ENCODE measurements around the gene KIAA0232.
"Not testable (repeated sequence)": the region's sequence is repeated elsewhere in the genome, so short reads cannot be mapped to it uniquely, and the experiment has no call there.

The KIAA0232 gene

DNA sequence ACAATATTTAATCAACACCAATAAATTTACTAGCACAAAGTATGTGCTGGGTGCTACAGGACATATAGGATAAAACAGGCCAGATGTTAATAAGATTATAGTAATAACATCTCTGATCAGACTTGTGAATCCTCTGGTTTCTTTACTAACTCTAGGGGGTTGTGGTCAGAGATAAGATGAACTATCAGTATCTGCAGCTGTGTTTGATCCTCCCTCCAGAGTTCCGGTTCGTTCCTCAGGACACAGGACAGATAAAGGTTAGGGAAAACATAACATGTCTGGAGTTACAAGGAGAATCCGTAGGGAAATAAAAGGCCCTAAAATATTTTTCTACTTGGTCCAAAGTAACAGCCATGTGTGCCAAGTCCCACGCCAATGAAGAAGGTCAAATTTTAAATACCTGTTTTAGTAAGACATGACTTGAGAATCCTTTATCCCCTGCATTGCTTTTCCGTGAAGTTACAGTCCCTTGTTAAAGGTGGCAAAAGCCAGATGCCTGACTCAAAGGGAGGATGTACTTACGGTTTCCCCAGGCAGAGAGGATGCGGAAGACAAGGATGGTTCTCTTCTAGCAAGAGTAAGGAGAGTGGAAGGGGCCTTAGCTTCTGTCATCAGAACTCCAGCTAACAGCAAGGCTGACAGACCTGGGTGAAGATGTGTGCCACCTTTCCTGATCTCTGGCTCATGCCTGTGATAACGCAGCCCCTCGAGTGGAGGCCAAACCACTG, 44.4 kb downstream of the KIAA0232 start:
- H3K9me3 ChIP-seq: no peaks in the 10 kb centered on the region
- no peak overlapping the region for H3K4me3 ChIP-seq
- no peaks in the 10 kb centered on the region for H3K27me3 ChIP-seq
- peaks cover 0 to 42% (median 26%) of the 10 kb centered on the region in 3 donors for H3K36me3 ChIP-seq
- no peak overlapping the region for H3K27ac ChIP-seq
- TF ChIP-seq, protein P1, sequence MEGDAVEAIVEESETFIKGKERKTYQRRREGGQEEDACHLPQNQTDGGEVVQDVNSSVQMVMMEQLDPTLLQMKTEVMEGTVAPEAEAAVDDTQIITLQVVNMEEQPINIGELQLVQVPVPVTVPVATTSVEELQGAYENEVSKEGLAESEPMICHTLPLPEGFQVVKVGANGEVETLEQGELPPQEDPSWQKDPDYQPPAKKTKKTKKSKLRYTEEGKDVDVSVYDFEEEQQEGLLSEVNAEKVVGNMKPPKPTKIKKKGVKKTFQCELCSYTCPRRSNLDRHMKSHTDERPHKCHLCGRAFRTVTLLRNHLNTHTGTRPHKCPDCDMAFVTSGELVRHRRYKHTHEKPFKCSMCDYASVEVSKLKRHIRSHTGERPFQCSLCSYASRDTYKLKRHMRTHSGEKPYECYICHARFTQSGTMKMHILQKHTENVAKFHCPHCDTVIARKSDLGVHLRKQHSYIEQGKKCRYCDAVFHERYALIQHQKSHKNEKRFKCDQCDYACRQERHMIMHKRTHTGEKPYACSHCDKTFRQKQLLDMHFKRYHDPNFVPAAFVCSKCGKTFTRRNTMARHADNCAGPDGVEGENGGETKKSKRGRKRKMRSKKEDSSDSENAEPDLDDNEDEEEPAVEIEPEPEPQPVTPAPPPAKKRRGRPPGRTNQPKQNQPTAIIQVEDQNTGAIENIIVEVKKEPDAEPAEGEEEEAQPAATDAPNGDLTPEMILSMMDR (IDR thresholded peaks at IDR 0.05): no peak
- H3K4me1 ChIP-seq: peaks cover 0 to 46% (median 10%) of the 10 kb centered on the region in 4 donors
- DNase-seq: no peak
- intact Hi-C loops (cut with DNase I; ENCODE audit: low total_unique reads): no loop called here

DNA sequence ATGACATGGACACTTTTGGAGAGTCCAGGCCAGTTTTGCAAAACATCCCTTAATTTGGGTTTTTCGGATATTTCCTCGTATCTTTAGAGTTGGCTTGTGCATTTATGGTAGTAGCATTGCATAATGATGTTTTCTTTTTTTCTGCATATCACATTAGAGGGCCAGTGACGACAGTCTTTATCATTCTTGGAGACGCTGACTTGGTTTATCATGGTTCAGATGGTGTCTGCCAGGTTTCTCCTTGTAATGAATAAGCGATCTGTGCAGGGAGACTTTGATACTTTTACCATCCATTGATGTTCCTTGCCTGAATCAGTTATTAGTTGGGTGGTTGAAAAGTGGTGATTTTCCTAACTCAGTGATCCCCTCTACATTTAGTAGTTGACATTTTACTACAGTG, 46.6 kb downstream of the KIAA0232 start:
- Histone ChIP-seq H3K27ac (no peak overlapping the region), H3K4me3 (no peak overlapping the region), H3K27me3 (no peaks in the 10 kb centered on the region), H3K4me1 (peaks cover 0 to 39% (median 10%) of the 10 kb centered on the region in 4 donors), H3K9me3 (no peaks in the 10 kb centered on the region), H3K36me3 (peaks cover 0 to 42% (median 25%) of the 10 kb centered on the region in 3 donors)
- intact Hi-C loops (cut with DNase I; ENCODE audit: low total_unique reads): no loop called here
- TF ChIP-seq, protein P1 (IDR thresholded peaks at IDR 0.05): no peak
- DNase-seq: no peak

DNA sequence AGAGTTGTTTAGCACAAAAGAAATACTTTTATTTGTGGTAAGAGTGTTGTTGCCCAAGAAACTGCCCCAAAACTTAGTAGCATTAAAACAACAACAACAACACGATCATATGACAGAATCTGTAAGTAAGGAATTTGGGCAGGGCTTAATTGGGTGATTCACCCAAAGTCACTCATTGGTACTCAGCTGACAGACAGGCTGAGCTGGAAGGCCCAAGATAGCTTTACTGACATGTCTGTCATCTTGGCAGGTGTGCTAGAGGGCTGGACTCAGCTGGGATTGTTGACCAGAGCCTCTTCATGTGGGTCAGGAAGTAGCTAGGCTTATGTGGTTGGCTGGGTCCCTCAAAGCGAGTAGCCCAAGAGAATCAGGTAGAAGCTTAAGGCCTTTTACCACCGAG, 52.3 kb downstream of the KIAA0232 start:
- H3K36me3 ChIP-seq: peaks cover 0 to 21% (median 10%) of the 10 kb centered on the region in 3 donors
- intact Hi-C loops (cut with DNase I; ENCODE audit: low total_unique reads): no loop called here
- TF ChIP-seq, protein P1 (IDR thresholded peaks at IDR 0.05): no peak
- H3K27ac ChIP-seq: no peak overlapping the region
- no peaks in the 10 kb centered on the region for H3K9me3 ChIP-seq
- DNase-seq: no peak
- H3K4me3 ChIP-seq: no peak overlapping the region
- no peaks in the 10 kb centered on the region for H3K27me3 ChIP-seq
- peaks cover 0 to 19% (median 8%) of the 10 kb centered on the region in 4 donors for H3K4me1 ChIP-seq

DNA sequence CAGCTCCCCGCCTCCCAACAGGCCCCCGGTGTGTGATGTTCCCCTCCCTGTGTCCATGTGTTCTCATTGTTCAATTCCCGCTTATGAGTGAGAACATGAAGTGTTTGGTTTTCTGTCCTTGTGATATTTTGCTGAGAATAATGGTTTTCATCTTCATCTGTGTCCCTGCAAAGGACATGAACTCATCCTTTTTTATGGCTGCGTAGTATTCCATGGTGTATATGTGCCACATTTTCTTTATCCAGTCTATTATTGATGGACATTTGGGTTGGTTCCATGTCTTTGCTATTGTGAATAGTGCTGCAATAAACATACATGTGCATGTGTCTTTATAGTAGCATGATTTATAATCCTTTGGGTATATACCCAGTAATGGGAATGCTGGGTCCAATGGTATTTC, 53.1 kb downstream of the KIAA0232 start:
- H3K27me3 ChIP-seq; intact Hi-C loops (cut with DNase I; ENCODE audit: low total_unique reads); DNase-seq; H3K4me3 ChIP-seq; H3K27ac ChIP-seq; H3K9me3 ChIP-seq: not testable (repeated sequence)
- Histone ChIP-seq H3K4me1 (peaks cover 0 to 27% (median 16%) of the 10 kb centered on the region in 4 donors), H3K36me3 (peaks cover 0 to 21% (median 10%) of the 10 kb centered on the region in 3 donors)

DNA sequence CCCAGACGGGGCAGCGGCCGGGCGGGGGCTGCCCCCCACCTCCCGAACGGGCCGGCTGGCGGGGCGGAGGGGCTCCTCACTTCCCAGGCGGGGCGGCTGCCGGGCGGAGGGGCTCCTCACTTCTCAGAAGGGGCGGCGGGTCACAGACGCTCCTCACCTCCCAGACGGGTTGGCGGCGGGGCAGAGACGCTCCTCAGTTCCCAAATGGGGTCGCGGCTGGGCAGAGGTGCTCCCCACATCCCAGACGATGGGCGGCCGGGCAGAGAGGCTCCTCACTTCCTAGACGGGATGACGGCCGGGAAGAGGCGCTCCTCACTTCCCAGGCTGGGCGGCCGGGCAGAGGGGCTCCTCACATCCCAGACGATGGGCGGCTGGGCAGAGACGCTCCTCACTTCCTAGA, 54.6 kb downstream of the KIAA0232 start:
- H3K27ac ChIP-seq; H3K9me3 ChIP-seq; H3K36me3 ChIP-seq; H3K27me3 ChIP-seq; intact Hi-C loops (cut with DNase I; ENCODE audit: low total_unique reads); DNase-seq; H3K4me3 ChIP-seq: not testable (repeated sequence)
- H3K4me1 ChIP-seq: peaks cover 0 to 29% (median 17%) of the 10 kb centered on the region in 4 donors

DNA sequence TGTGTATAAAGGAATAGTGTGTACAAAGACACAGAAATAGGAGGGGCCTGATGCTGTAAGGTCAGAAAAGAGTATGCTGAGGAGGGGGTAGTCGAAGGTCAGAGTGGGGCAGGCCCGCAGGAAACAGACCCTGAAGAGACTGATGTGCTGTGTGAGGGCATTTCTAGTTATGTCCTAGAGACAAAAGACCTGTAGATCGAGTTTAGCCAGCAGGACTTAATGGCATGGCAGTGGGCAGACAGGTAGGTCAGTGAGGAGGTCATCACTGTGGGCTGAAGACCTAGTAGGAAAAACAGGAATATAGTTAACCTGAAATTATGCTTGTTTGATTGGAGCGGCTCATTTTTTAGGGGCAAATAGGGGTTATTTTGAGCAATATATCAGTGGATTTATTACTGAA, 57.1 kb downstream of the KIAA0232 start:
- intact Hi-C loops (cut with DNase I; ENCODE audit: low total_unique reads): no loop called here
- Histone ChIP-seq H3K27me3 (no peaks in the 10 kb centered on the region), H3K4me3 (no peak overlapping the region), H3K36me3 (peaks cover 5 to 20% (median 8%) of the 10 kb centered on the region in 3 donors), H3K4me1 (peaks cover 0 to 29% (median 17%) of the 10 kb centered on the region in 4 donors), H3K27ac (peak overlapping the region in 1 of 2 donors; percentile 44), H3K9me3 (no peaks in the 10 kb centered on the region)
- TF ChIP-seq, protein P1 (IDR thresholded peaks at IDR 0.05): no peak
- no peak for DNase-seq

All from tibial artery (tissue), 4 donors.